SU-DHL-6 (cell line): ENCODE data around the gene HAPSTR1.

Experiments used
- H2AFZ ChIP-seq: fragments of 200-600 bp; sonication (generic); 2 replicates; pipeline ENCODE4 v1.6.1; 2014; ENCODE audit warnings: low read depth, mild to moderate bottlenecking, moderate library complexity, mixed read lengths, antibody characterized with exemption, low read length; ENCODE audit not compliant: severe bottlenecking
- H3F3A ChIP-seq: fragments of 200-600 bp; shearing (Covaris generic); 2 replicates; pipeline ENCODE4 v1.6.0; 2016; ENCODE audit warnings: antibody characterized with exemption, mild to moderate bottlenecking; ENCODE audit not compliant: insufficient read depth
- H3K27ac ChIP-seq: fragments of 200-600 bp; sonication (generic); 2 replicates; pipeline ENCODE4 v1.5.1; 2016; ENCODE audit warnings: low read depth, mild to moderate bottlenecking, low read length, moderate library complexity, mixed read lengths
- H3K27me3 ChIP-seq: fragments of 200-600 bp; sonication (generic), shearing (Covaris generic); 2 replicates; pipeline ENCODE4 v1.6.0; 2014; ENCODE audit warnings: mild to moderate bottlenecking, low read length
- H3K36me3 ChIP-seq: fragments of 200-600 bp; sonication (generic); 2 replicates; pipeline ENCODE4 v1.6.1; 2014; ENCODE audit warnings: mild to moderate bottlenecking, low read length, mixed read lengths
- H3K4me2 ChIP-seq: fragments of 300-600, 200-600 bp; shearing (Covaris generic), sonication (generic); 2 replicates; pipeline ENCODE4 v1.6.0; 2014; ENCODE audit warnings: low read length, low read depth, mild to moderate bottlenecking; ENCODE audit not compliant: poor library complexity, severe bottlenecking
- H3K4me3 ChIP-seq: fragments of 200-600 bp; sonication (generic); 2 replicates; pipeline ENCODE4 v1.5.1; 2014; ENCODE audit warnings: antibody characterized with exemption, low read length, mild to moderate bottlenecking, mixed read lengths; ENCODE audit not compliant: insufficient read depth, poor library complexity, severe bottlenecking
- H3K79me2 ChIP-seq: fragments of 200-600 bp; sonication (generic); 2 replicates; pipeline ENCODE4 v1.6.1; 2014; ENCODE audit warnings: mild to moderate bottlenecking, low read length, moderate library complexity; ENCODE audit not compliant: insufficient read depth
- H3K9ac ChIP-seq: fragments of 200-600 bp; sonication (generic); 2 replicates; pipeline ENCODE4 v1.7.0; 2014; ENCODE audit warnings: mild to moderate bottlenecking, low read length
- H3K9me2 ChIP-seq: fragments of 200-600 bp; sonication (generic); replicated peaks from 2 replicates; pipeline ENCODE4 v1.6.1; 2014; ENCODE audit warnings: low read length; ENCODE audit not compliant: insufficient read depth
- H3K9me3 ChIP-seq: fragments of 200-600 bp; sonication (generic); 2 replicates; pipeline ENCODE4 v1.6.1; 2014; ENCODE audit warnings: low read length, mixed read lengths; ENCODE audit not compliant: insufficient read depth
- H4K20me1 ChIP-seq: fragments of 200-600 bp; sonication (generic); 2 replicates; pipeline ENCODE4 v1.6.1; 2014; ENCODE audit warnings: low read depth, mild to moderate bottlenecking, antibody characterized with exemption, low read length, moderate library complexity, mixed read lengths
- CTCF ChIP-seq: fragments of 200-600 bp; sonication (generic); IDR thresholded peaks from one replicate; pipeline ENCODE4 v1.5.1; 2017; ENCODE audit warnings: antibody characterized with exemption, mild to moderate bottlenecking, low read length, moderate library complexity; ENCODE audit not compliant: insufficient read depth, poor library complexity, severe bottlenecking
- EZH2phosphoT487 ChIP-seq: fragments of 200-600 bp; sonication (generic), shearing (Covaris generic); conservative IDR thresholded peaks from 2 replicates; pipeline ENCODE4 v1.6.1; 2018; ENCODE audit warnings: mild to moderate bottlenecking, antibody characterized with exemption, low read length, moderate library complexity, mixed read lengths

Gene HAPSTR1

GRCh38 chr16:9095171-9095570 lies 3.7 kb downstream of the HAPSTR1 start:
- Histone ChIP-seq H3K36me3 (peaks cover 30% of the 10 kb centered on the region; the same call in 1 of the 2 replicates), H2AFZ (no peak overlapping the region), H3K9me2 (no peaks in the 10 kb centered on the region), H3F3A (no peaks in the 10 kb centered on the region; the same call in 1 of the 2 replicates), H3K9ac (peak overlapping the region; percentile 95; the same call in 1 of the 2 replicates), H3K9me3 (no peaks in the 10 kb centered on the region), H3K4me2 (peak overlapping the region; percentile 88), H3K4me3 (peak overlapping the region; percentile 77), H3K79me2 (peaks cover 85% of the 10 kb centered on the region), H3K27ac (no peak overlapping the region), H3K27me3 (no peaks in the 10 kb centered on the region), H4K20me1 (peaks cover 41% of the 10 kb centered on the region)
- TF ChIP-seq CTCF (no peak), EZH2phosphoT487 (no peak)

GRCh38 chr16:9095656-9096397 lies 4.4 kb downstream of the HAPSTR1 start:
- no peak overlapping the region for H3K4me3 ChIP-seq
- H3K27me3 ChIP-seq = no peaks in the 10 kb centered on the region

GRCh38 chr16:9096416-9096952 lies 5.0 kb downstream of the HAPSTR1 start:
- Histone ChIP-seq H3K27ac (no peak overlapping the region), H3K27me3 (no peaks in the 10 kb centered on the region), H3K36me3 (peaks cover 38% of the 10 kb centered on the region), H3F3A (peaks cover 4% of the 10 kb centered on the region; the same call in 1 of the 2 replicates), H4K20me1 (peaks cover 50% of the 10 kb centered on the region), H3K79me2 (peaks cover 98% of the 10 kb centered on the region), H3K9ac (no peak overlapping the region), H3K9me2 (no peaks in the 10 kb centered on the region), H2AFZ (no peak overlapping the region), H3K4me2 (peak overlapping the region; percentile 88), H3K9me3 (no peaks in the 10 kb centered on the region), H3K4me3 (no peak overlapping the region)
- TF ChIP-seq CTCF = no peak
- TF ChIP-seq EZH2phosphoT487 = no peak

More at GRCh38 chr16:9095656-9096397, 4.4 kb downstream of the HAPSTR1 start:
- Histone ChIP-seq H3F3A (peaks cover under 1% of the 10 kb centered on the region; the same call in 1 of the 2 replicates), H3K27ac (no peak overlapping the region), H2AFZ (no peak overlapping the region), H3K9me3 (no peaks in the 10 kb centered on the region), H3K36me3 (peaks cover 32% of the 10 kb centered on the region; the same call in 1 of the 2 replicates), H3K9me2 (no peaks in the 10 kb centered on the region), H3K4me2 (peak overlapping the region; percentile 88), H3K9ac (no peak overlapping the region), H3K79me2 (peaks cover 91% of the 10 kb centered on the region), H4K20me1 (peaks cover 43% of the 10 kb centered on the region)
- no peak for TF ChIP-seq CTCF
- no peak for TF ChIP-seq EZH2phosphoT487
